Activated CD4-positive, alpha-beta T cell treated with anti-CD3 and anti-CD28 coated beads, Interleukin-2, Interleukin-6, amounts not matched to agents 100 ng/mL and 50 ng/mL, durations not matched to agents 16 hours and 8 hours (primary cell): ENCODE measurements around the gene LGI1.

Source experiments
- DNase-seq: peaks from one replicate; pipeline ENCODE4 v3.0.0-alpha.2; 2020

Gene LGI1

DNA sequence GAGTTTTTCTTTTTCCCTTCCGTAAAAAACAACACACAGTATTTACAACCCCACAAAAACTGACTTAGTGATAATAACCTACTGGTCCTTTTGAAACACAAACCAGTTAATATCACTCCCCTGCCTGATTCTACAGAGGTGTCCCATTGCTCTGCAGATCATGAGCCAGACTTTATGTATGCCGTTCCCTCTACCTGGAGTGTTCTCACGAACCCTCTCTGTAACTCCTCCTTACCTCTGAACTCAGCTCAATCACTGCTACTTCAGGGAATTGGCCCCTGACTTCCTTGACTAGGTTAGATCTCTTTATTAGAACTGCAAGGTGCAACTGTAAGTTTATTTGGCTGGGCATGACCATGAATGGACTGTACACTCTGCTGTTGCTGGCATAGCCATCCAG, 1.6 kb upstream of the LGI1 start:
- no peak for DNase-seq

DNA sequence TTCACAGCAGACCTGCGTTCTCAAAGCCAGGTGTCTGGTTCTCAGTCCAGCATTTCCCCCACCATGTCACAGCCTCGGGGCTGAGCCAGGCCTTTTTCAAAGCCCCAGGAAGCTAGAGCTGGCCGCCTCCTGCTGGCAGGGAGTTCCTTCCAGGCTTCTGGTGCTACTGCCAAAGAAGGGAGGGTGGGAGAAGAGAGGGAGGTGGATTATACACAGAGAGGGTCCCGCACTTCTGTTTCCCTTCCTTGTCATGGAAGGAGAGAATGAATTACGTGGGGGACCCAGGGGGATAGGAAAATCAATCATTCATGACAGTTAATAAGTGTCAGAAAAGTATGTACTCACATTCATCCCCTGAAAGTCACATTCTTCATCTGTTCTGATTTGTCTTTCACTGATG, 600 bp upstream of the LGI1 start:
- no peak for DNase-seq

DNA sequence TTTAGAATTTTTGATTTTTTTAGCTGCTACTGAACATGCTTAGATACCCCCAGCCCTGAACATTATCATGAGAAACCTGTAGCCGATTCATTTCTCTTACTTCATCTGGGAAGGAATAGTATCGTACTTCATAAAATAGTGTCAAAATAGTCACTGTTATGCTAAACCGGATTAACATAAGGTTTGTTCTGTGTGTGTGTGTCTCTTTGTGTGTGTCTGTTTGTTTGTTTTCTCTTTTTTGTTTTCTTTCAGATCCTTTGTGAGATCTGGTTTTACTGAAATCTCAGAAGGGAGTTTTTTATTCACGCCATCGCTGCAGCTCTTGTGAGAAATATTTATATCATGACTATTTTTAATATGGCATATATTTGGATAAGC, 761 bp downstream of the LGI1 start:
- no peak for DNase-seq

DNA sequence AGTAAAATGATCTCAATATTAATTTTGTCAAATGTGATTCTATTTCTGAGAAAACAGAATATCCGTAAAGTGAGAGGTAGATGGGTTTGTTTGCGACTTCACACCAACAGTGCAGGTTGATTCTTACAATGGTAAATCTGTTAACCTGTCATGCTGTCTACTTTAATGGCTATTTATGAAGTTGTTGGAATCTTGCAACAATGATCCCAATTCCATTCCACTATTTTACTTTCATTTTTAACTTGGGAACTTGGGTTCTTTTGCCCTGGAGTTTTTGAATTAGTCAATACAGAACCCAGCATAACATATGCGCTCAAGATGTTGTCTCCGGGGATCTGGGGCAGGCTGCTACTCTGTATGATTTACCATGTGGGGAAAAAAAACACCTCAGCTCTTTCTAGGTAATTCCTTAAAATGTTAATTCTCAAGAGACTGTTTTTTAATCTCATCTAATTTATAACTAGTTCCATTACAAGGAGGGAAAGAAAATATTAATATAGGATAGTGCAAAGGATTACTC, 1.2 kb downstream of the LGI1 start:
- DNase-seq: no peak

DNA sequence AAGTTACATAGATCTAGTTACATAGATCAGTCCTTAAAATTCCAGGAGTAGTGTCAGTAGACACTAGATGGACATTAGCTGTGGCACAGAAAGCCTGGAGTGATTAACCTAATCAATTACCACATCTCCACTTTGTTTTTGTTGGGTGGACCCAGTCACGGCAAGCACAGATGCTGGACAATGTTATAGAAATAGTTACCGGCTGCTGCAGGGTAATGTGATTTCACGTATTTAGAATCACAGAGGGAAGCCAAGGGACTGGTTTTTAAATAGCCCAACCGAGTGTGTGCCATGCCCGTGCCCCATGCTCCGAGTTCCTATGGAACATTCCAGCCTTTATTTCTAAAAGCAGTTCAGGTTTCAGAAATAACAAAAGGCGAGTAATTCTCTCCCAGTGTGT, 2.8 kb downstream of the LGI1 start:
- DNase-seq: no peak

DNA sequence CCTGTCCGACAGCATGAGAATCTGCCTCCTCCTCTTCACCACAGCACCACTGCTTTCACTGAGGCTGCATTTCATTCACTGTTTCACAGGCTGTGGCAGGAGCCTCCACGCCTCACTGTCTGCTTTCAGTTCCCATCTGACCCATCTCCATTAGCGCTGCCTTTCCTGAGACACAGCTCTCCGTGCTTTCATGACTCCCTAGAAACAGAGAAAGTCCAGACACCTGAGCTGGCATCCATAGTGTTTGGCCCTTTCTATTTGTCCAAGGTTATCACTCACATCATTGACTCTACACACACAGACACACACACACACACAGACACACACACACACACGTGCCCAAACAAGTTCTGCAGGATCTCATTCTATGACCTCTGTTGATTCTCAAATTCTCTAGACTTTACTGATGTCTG, 5.2 kb downstream of the LGI1 start:
- DNase-seq: no peak

DNA sequence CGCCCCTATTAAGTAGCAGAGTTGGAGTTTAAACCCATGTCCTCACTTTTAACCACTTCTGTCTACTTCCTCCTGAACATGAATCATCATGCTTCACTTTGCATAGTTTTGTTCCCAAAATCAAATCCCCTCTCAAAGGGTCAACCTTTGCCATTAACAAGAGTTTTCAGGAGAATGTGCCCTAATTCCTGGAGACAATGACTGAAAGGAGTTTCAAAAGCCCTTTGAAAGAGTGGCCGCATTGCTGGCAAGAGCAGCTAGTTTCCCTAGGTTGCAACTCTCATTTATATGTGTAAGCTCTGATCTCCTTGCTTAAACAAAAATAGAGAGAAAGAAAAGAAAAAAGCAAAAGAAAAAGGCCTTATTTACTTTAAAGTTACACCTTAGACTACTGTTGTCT, 9.2 kb downstream of the LGI1 start:
- no peak for DNase-seq

DNA sequence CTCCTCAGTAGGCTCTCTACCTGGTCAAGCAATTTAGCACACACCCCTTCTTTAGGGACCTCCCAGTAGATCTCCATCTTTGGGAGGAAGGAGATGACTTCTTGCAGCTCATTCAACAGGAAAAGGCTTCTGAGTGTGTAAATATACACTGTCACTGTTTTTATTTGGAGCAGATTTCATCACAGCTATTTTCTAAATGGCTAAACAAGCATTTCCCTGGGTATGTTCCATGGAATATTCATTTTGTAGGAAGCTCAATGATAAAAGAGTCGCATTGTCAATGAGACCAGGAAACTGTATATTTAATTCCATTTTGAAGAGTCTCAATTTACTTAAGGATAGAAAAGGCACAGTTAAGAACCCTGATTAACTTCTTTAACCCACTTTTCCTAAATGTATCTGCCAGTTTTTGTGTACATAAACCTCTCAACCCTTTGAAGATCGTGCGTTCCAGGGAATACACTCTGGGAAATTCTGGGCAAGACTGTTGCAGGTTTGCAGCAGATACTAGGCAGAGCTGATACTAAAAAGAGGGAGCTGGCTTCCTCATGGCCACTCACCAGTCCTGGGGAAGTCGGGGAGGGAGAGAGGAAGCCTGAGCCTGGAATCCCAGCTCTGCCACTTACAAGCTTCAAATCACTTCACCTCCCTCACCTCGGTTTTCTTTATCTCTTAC, 10.1 kb downstream of the LGI1 start:
- DNase-seq: no peak

DNA sequence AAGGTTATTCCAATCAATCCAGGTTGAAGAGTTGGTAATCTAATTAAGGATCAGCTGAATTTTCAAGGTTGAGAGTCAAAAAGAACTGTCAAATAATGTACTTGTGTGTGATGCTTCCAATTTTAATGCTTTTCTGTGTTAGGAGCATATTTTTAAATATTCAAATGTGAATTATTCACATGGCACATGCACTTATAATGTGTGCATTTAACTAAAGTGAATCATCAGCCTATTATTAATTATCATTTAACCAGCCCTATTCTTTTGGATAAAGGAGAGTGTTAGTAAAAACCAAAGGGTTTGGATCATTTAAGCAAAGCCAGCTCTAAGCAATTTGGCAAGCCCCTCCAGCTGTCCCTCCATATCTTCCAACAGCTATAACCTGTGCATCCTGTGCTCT, 11.2 kb downstream of the LGI1 start:
- no peak for DNase-seq

DNA sequence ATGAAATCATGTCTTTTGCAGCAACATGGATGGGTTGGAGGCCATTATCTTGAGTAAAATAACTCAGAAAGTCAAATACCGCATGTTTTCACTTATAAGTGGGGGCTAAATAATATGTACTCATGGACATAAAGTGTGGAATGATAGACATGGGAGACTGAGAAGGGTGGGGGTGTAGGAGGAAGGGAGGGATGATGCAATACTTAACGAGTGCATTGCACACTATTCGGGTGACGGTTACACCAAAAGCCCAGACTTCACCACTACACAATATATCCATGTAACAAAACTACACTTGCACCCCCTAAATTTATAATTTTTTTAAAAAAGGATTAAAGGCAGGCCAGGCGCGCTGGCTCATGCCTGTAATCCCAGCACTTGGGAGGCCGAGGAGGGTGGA, 13.6 kb downstream of the LGI1 start:
- no peak for DNase-seq

DNA sequence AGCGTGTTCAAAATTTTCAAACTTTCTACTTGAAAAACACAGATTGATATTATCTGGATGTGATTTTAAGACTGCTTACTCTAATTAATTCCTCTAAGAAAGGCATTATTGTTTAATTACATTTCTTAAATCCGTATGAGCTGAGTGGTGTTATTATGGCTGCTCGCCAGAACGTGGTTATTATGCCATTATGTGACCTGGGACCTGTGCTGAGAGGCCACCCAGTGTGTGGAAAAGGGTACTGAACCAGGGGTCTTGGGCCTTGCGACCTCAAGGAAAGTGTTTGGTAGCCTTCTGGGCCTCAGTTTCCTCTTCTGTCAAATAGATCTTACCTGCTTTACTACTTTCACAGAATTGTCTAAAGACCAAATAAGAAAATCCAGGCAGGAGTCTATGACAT, 15.4 kb downstream of the LGI1 start:
- DNase-seq: no peak

DNA sequence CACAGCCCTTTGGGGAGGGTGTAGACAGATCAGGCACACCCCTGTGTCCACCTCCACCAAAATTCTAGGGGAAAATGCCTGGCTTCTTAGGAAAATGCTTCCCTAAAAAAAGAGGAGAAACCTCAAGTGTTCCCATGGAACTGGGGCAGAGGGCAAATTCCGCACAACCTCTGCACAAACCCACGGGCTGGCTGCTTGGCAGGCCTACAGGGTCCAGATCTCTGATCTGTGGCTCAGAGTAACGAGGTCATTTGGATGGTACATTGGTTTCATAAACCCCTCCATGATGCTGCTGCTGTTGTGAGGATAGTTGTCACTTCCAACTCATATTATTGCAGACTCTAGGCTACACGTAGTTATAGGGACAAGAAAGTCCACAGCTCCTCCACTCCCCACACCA, 16.0 kb downstream of the LGI1 start:
- no peak for DNase-seq

DNA sequence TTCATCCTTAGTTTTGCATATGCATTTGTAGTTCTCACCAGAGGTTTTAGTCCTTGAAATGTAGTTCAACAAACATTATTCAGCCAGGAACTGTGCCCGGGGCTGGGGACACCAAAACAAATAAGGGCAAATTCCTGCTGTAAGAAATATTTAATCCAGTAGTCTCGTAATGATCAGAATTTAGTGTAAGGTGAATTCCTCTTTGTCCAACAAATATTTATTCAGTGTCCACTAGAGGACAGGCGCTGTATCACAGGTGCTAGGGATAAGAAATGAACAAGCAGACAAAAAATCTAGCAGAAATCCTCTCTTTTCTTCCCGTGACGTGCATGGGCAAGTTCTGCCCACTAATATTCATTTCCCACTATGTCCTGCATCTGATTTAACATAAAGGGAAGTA, 17.6 kb downstream of the LGI1 start:
- DNase-seq: no peak

DNA sequence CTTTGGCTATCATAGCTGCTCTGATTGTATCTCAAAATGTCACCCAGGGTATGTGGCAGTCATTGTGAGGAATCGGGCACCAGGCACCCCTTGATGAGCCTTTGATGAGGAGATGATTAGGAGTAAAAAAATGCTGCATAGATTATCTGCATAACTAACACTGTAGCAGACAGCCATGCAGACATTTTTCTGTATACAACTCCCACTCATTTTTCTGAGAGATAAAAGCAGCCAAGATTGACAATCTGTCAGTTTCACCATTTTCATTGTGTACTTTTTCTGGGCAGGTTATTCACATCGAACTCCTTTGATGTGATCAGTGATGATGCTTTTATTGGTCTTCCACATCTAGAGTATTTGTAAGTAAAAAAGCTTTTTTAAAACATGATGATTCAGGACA, 19.4 kb downstream of the LGI1 start:
- DNase-seq: no peak

DNA sequence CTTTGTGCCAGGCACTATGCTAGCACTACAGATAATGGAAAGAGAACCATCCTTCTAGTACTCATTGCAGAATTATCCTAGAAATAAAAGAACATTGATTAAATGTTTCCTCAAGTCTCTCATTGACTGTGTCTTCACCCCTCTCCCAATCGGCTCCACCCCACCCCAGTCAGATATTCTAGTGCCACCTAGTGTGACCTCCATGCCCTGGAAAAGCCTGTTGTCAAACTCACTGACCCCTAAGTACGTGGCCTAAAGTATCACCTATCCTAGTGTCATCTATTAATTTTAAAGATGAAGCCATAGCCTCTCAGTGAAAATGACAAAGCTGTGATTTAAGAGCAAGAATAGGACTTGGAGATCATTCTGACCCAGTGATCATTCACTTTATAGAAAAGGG, 26.3 kb downstream of the LGI1 start:
- DNase-seq: no peak

DNA sequence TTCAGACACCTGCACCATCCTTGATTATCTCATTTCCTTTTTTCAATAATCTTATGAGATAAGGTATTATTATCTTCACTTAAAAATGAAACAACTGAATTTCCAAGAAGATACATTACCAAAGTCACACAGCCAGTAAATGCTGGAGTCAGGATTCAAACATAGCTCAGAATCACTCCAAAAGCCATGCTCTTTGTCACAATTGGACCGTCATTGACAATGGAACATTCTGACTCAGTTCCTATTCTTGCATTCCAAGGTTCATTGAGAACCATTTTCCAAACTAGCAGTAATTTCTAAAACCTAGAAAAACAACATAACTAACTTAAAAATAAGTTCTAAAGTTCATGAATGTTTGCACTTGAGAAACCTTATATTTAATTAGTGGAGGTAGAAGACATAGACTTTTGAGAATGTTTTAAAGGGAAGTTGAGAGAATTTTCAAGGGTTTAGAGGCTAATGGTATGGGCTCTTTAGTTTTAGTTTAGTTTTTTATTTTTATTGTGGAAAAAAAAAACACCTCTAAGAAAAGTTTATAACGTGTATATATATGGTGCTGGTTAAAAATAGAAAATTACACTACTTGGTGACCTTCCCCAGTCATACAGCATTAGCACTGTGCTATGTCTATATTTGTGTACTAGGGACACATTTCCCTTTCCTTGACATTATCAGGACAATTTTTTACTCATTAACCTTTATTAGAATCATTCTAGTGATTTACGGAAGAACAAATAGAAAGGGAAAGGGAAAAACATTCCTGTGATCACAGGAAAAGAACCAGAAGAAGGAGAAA, 30.9 kb downstream of the LGI1 start:
- DNase-seq: no peak

DNA sequence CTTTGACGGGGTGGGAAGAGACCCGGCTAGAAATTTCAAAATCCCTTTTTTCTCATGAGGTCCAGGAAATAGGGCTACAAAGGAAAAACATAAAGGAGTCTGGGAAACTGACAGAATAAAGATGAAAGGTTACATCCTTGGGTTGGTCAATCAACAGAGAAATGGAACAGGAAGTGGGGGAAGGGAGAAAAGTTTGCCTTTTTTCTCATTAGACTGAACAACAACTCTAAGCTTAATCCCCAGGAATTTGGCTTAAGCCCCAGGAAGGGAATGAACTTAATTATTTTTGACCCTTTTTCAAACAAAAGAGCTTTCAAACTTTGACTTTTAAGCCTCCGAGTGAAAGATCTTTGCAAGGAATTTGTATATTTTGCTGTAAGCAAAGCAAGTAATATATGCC, 32.7 kb downstream of the LGI1 start:
- no peak for DNase-seq

DNA sequence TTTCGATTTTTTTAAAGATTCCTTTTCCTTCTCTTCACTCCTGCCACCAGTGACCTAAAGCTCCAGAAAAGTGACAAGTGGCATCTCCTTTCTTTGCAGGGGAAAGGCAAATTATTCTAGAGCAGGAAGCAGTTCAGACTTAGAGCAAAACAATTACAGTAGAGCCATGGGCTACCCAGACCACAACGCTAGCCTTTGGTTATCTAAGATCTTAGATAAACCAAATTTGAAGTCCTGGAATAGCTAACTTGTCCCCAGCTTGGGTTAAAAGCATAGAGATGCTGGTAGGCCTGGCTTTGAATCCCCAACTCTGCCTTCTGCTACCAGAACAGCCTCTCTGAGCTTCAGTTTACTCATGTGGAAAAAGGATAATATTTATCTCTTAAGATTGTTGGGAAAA, 38.4 kb downstream of the LGI1 start:
- DNase-seq: no peak

DNA sequence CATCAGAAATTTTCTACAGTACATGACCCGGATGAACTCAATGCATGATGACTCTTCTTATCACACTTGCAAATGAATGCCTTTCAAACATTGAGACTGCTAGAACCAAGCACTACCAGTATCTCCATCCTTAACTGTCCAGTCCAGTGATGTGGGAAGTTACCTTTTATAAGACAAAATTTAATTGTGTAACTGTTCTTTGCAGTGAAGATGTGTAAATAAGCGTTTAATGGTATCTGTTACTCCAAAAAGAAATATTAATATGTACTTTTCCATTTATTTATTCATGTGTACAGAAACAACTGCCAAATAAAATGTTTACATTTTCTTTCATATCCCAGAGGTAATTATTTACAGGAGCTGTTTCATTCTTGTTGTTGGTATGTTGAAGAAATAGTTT, 40.1 kb downstream of the LGI1 start:
- DNase-seq: no peak

DNA sequence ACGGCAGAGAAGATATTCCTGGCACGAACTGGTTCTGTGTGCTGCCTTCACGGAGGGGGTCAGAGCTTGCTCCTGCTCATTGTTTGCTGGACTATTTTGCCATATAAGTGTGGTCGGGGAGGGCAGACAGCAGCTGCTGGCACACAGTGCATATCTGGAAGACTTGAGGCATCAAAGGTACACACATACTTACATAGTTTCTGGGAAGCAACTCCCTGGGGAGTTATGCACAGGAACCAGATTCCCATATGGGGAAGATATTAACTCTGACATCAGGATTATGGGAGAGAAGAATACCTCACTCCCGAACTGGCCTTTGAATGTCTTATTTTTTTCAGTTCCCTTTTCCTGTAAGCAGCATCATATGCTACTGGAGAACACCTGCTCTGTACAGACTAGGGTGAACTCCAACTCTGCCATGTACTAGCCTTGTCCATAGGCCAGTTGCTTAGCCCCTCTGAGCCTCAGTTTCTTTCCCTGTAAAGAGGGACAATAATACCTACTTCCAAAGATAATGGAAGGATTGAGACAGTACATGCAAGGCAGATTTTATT, 41.5 kb downstream of the LGI1 start:
- no peak for DNase-seq

DNA sequence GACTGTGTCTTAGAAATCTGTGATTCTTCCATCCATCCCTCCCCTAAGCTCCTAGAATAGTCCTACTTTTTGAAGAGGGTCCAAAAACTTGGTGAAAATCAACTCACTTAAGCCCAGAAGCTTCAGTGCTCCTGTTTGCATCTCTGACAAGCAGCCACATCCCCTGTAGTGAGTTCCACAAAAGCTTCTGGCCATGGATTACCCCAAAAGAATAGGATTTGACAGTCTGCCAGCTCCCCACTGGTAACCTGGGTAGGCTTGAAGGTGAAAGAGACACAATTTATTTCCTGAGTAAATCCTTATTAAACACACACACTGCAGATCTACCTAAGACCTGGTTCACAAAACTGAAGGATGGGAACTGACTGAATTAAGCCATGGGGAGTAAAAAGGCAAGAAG, 46.5 kb downstream of the LGI1 start:
- DNase-seq: no peak

DNA sequence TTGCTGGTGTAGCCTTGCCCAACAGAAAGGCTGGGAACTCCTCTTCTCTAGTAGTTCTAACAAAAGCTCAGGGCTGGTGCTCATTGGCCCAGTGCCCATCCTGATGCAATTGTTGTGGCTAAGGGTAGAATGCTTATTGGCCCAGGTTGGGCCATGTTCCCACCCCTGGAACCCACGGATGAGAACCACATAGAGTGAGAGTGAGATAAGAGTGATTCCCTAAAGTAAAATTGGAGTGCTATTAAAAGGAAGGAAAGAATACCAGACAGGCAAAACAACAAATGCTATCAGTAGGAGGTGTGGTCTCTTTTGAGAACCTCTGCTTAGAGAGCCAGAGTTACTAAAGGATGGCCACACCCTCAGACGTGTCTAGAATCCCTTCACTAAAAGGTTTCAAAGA, 49.2 kb downstream of the LGI1 start:
- no peak for DNase-seq

DNA sequence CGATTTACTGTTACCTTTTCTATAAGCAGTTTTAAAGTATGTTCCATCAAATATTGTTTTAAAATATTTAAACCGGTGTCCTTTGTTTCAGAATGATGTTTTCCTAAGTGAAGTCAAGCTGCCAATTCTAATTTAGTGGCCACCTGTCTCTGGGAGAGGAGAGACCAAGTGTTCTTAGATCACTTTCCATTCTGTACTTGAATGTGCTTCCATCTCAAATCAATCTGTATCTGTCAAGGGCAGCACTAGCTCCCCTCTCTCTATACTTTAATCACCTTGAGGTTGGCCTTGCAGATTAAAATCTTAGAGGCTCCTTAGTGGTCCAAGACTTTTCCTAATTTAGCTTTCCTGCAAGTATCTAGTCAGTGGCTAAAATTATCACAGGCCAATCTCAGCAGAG, 49.6 kb downstream of the LGI1 start:
- DNase-seq: no peak

DNA sequence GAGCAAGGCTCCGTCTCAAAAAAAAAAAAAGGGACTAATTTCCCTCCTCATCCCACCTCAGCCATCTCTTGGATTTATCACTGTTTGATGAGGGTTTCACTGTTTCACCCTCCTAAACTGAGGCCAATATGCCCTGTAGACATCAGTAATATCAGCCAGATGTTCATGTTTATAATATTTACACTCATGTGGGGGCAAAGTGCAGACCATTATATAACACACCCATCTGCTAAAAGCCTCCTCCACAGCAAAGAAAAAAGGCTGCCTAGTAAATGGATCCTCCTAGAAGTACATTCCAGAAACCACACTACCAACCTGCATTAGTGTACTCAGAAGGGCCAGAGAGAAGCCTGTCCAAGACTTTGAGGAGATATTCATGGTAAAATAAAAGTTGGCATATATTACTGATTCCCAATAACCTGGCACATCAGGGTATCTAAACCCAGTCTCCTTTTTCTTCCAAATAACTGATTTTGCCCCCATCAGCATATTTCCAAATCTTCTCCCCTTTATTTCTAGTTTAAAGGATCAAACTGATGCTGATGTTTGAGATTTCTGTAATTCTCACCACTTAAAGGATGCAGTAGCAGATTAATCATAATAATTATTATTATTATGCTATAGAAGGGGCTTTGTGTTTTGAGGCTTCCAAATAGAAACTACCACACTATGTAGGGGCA, 55.1 kb downstream of the LGI1 start:
- no peak for DNase-seq
